ENCODE measurements around the gene ASIC1. TPM values are rescaled to one million over a fixed set of nuclear protein-coding genes. Genes with fewer than 3 reads are reported as not detected.

Gene ASIC1
- total and polyA plus RNA-seq, 2 of the 13 experiments (the other 11 are each of a cell fraction or from before 2014, with no cell fraction given) = 0.44 to 1.5 TPM

GRCh38 chr12:50025187-50026059 lies 32.0 kb upstream of the ASIC1 start, which contains the start of gene RACGAP1 (continued):
- no peak for TF ChIP-seq ZBTB14 (CRISPR knock-in tag; IDR thresholded peaks at IDR 0.05)
- TF ChIP-seq NFYB (CRISPR knock-in tag; IDR thresholded peaks at IDR 0.05) = peak; percentile 88
- peak; percentile 96 for TF ChIP-seq POGZ (CRISPR knock-in tag; IDR thresholded peaks at IDR 0.05)
- peak; percentile 47; the same call in 1 of the 2 replicates for TF ChIP-seq ZBTB7A (CRISPR knock-in tag; IDR thresholded peaks at IDR 0.05)
- peak; percentile 33 for TF ChIP-seq ZNF781 (CRISPR knock-in tag; IDR thresholded peaks at IDR 0.05; ENCODE audit: borderline replicate concordance, not compliant biosample characterization)
- TF ChIP-seq ZSCAN29 (CRISPR knock-in tag; conservative IDR thresholded peaks at IDR 0.05) = peak; percentile 80; the same call in 1 of the 2 replicates
- TF ChIP-seq ZNF574 (CRISPR knock-in tag; IDR thresholded peaks at IDR 0.05) = peak; percentile 94
- peak; percentile 55; the same call in 1 of the 2 replicates for TF ChIP-seq PITX1 (CRISPR knock-in tag; IDR thresholded peaks at IDR 0.05)
- TF ChIP-seq ZNF564 (CRISPR knock-in tag; IDR thresholded peaks at IDR 0.05) = peak; percentile 73; the same call in 1 of the 2 replicates
- TF ChIP-seq UBTF (CRISPR knock-in tag; IDR thresholded peaks at IDR 0.05) = no peak
- peak; percentile 10; the same call in 1 of the 2 replicates for TF ChIP-seq CEBPG (CRISPR knock-in tag; IDR thresholded peaks at IDR 0.05)
- peak; percentile 28; the same call in 1 of the 2 replicates for TF ChIP-seq FOXJ3 (CRISPR knock-in tag; IDR thresholded peaks at IDR 0.05; ENCODE audit: borderline replicate concordance)
- peak; percentile 98 for TF ChIP-seq ZHX2 (IDR thresholded peaks at IDR 0.05; ENCODE audit: low read depth)
- TF ChIP-seq ZHX2 (CRISPR knock-in tag; IDR thresholded peaks at IDR 0.05; ENCODE audit: borderline replicate concordance) = no peak
- peak; percentile 39; the same call in 1 of the 2 replicates for TF ChIP-seq NCOR1 (IDR thresholded peaks at IDR 0.05; ENCODE audit: borderline replicate concordance, low read length)
- TF ChIP-seq TARDBP (CRISPR knock-in tag; IDR thresholded peaks at IDR 0.05) = peak; percentile 82

Data from HepG2 (cell line).